ENCODE data around the gene EBLN2. TPM values are rescaled to one million over a fixed set of nuclear protein-coding genes. Genes with fewer than 3 reads are reported as not detected.

The EBLN2 gene
- total RNA-seq, 1 donor from 2014 or later, result 16.9 TPM

DNA sequence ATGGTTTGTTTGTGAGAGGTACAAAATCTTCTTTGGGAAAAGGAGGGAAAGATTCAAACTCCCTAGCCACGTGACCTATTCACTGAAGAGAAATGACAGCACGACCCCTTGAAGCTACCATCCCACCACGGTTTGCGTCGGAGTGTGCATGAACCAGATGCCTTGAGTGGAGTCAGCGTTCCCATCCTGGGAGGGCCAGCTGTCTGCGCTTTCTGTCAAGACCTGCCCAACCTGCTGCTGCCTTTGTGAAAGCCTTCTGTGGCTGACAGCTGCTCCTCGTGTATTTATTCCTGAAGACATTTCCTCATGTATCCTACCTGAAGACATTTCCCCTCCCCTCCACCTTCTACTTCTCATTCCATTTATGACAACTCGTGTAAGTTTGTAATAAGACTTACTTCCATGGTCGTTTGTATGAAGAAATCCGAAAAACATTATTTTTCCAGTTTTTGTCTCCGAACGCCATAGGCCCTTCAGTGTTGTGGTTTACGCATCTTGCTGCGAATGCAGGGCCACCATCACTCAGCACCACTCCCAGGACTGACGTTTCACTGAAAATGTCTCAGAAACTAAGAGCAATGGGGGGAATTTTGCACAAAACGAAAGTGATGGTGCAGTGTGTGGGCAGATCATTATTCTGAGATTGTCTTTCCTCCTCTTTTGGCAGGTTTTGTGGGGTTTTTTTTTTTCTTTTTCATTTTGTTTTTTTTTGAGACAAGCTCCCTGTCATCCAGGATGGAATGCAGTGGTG, 18.9 kb downstream of the EBLN2 start:
- no peak for TF ChIP-seq CTCF (IDR thresholded peaks at IDR 0.05; ENCODE audit: unreplicated experiment)
- H3K27me3 Mint-ChIP-seq, result no peaks in the 10 kb centered on the region
- no peaks in the 10 kb centered on the region for H3K36me3 Mint-ChIP-seq (ENCODE audit: insufficient read depth)
- no peaks in the 10 kb centered on the region for H3K4me1 Mint-ChIP-seq (ENCODE audit: low read depth)
- H3K27ac Mint-ChIP-seq, result no peak overlapping the region
- no peaks in the 10 kb centered on the region for H3K9me3 Mint-ChIP-seq (ENCODE audit: low read depth)
- no peak overlapping the region for H3K4me3 Mint-ChIP-seq (ENCODE audit: low read depth)
- DNase-seq (ENCODE audit: low spot score, unreplicated experiment), result no peak

- no peak for DNase-seq (ENCODE audit: low spot score, unreplicated experiment)
- Mint-ChIP-seq H3K9me3 (ENCODE audit: low read depth) (no peaks in the 10 kb centered on the region), H3K36me3 (ENCODE audit: insufficient read depth) (no peaks in the 10 kb centered on the region), H3K27ac (no peak overlapping the region), H3K27me3 (no peaks in the 10 kb centered on the region), H3K4me3 (ENCODE audit: low read depth) (no peak overlapping the region), H3K4me1 (ENCODE audit: low read depth) (no peaks in the 10 kb centered on the region)
- no peak for TF ChIP-seq CTCF (IDR thresholded peaks at IDR 0.05; ENCODE audit: unreplicated experiment)
Observed at GRCh38 chr3:73081140-73081539, 19.7 kb downstream of the EBLN2 start.

GRCh38 chr3:73084170-73084569, 22.7 kb downstream of the EBLN2 start:
- Mint-ChIP-seq H3K4me3 (ENCODE audit: low read depth) (no peak overlapping the region), H3K4me1 (ENCODE audit: low read depth) (no peaks in the 10 kb centered on the region), H3K36me3 (ENCODE audit: insufficient read depth) (no peaks in the 10 kb centered on the region), H3K27ac (no peak overlapping the region), H3K27me3 (no peaks in the 10 kb centered on the region), H3K9me3 (ENCODE audit: low read depth) (no peaks in the 10 kb centered on the region)
- no peak for TF ChIP-seq CTCF (IDR thresholded peaks at IDR 0.05; ENCODE audit: unreplicated experiment)
- DNase-seq (ENCODE audit: low spot score, unreplicated experiment), result no peak

GRCh38 chr3:73086071-73086494, 24.6 kb downstream of the EBLN2 start:
- Mint-ChIP-seq H3K27ac (no peak overlapping the region), H3K27me3 (no peaks in the 10 kb centered on the region), H3K36me3 (ENCODE audit: insufficient read depth) (no peaks in the 10 kb centered on the region), H3K4me1 (ENCODE audit: low read depth) (no peaks in the 10 kb centered on the region), H3K4me3 (ENCODE audit: low read depth) (no peak overlapping the region), H3K9me3 (ENCODE audit: low read depth) (no peaks in the 10 kb centered on the region)
- peak; percentile 89 for TF ChIP-seq CTCF (IDR thresholded peaks at IDR 0.05; ENCODE audit: unreplicated experiment)
- DNase-seq (ENCODE audit: low spot score, unreplicated experiment), result no peak

GRCh38 chr3:73094129-73094528, 32.7 kb downstream of the EBLN2 start:
- no peak overlapping the region for H3K4me3 Mint-ChIP-seq (ENCODE audit: low read depth)
- peak; percentile 27 for TF ChIP-seq CTCF (IDR thresholded peaks at IDR 0.05; ENCODE audit: unreplicated experiment)
- no peaks in the 10 kb centered on the region for H3K9me3 Mint-ChIP-seq (ENCODE audit: low read depth)
- no peak for DNase-seq (ENCODE audit: low spot score, unreplicated experiment)
- no peak overlapping the region for H3K27ac Mint-ChIP-seq
- H3K27me3 Mint-ChIP-seq, result no peaks in the 10 kb centered on the region
- H3K4me1 Mint-ChIP-seq (ENCODE audit: low read depth), result peaks cover 2% of the 10 kb centered on the region
- no peaks in the 10 kb centered on the region for H3K36me3 Mint-ChIP-seq (ENCODE audit: insufficient read depth)

All from progenitor cell of endocrine pancreas (in vitro differentiated cells).